Naive B cell (primary cell): ENCODE results near the gene ARHGAP25. TPM values are rescaled to one million over a fixed set of nuclear protein-coding genes. Genes with fewer than 3 reads are reported as not detected.
"Not testable (repeated sequence)": the region's sequence is repeated elsewhere in the genome, so short reads cannot be mapped to it uniquely, and the experiment has no call there.

Source experiments
- ATAC-seq, 2 donors: fragments of 150-1000 bp; cut with Tn5 transposase; 2 replicates each; pipeline ENCODE4 v1.10.0; 2021; ENCODE audit warnings: low read depth in 2 of 2, mild to moderate bottlenecking in 2 of 2, moderate library complexity in 2 of 2
- DNase-seq: peaks from one replicate; pipeline ENCODE4 v3.0.0; 2022
- H3K27ac Mint-ChIP-seq, 6 donors: one replicate each; pipeline ENCODE4 v1.8.0; 2020 to 2022; ENCODE audit warnings: mild to moderate bottlenecking in 6 of 6, mixed read lengths in 6 of 6, moderate library complexity in 5 of 6, inconsistent platforms in 2 of 6
- H3K27me3 Mint-ChIP-seq, 3 donors: one replicate each; pipeline ENCODE4 v1.8.0; 2021 to 2022; ENCODE audit warnings: mixed read lengths in 3 of 3, mild to moderate bottlenecking in 1 of 3
- H3K36me3 Mint-ChIP-seq, 2 donors: one replicate each; pipeline ENCODE4 v1.8.0; 2020 to 2022; ENCODE audit warnings: mixed read lengths in 2 of 2, inconsistent platforms in 1 of 2, mild to moderate bottlenecking in 1 of 2
- H3K4me1 Mint-ChIP-seq, 3 donors: one replicate each; pipeline ENCODE4 v1.8.0; 2020 to 2022; ENCODE audit warnings: mixed read lengths in 3 of 3, inconsistent platforms in 1 of 3, mild to moderate bottlenecking in 1 of 3, moderate library complexity in 1 of 3
- H3K4me3 Mint-ChIP-seq, 8 donors: one replicate each; pipeline ENCODE4 v1.8.0; 2020 to 2022; ENCODE audit warnings: mild to moderate bottlenecking in 8 of 8, mixed read lengths in 8 of 8, moderate library complexity in 8 of 8, inconsistent platforms in 2 of 8
- H3K9me3 Mint-ChIP-seq, 7 donors: one replicate each; pipeline ENCODE4 v1.8.0; 2020 to 2022; ENCODE audit warnings: mixed read lengths in 7 of 7, mild to moderate bottlenecking in 5 of 7, inconsistent platforms in 2 of 7, moderate library complexity in 1 of 7
- polyA plus RNA-seq, 6 donors: library from polyadenylated mRNA; unstranded; fragments of 300-500 nt; fragmentation: Illumina TruSeq; gene quantifications; one replicate each; pipeline ENCODE4 v1.2.3, GENCODE V29; 2021; ENCODE audit warnings: low read depth in 6 of 6

Gene ARHGAP25
- polyA plus RNA-seq, 6 donors from 2014 or later, result 45.1 to 164 (median 107) TPM

- Mint-ChIP-seq H3K27ac (peak overlapping the region; percentile 61 to 90 (median 88)), H3K4me3 (no peak overlapping the region), H3K27me3 (no peaks in the 10 kb centered on the region), H3K9me3 (peaks cover 0 to 5% (median 0%) of the 10 kb centered on the region in 7 donors), H3K4me1 (peaks cover 47 to 67% (median 52%) of the 10 kb centered on the region in 3 donors), H3K36me3 (peaks cover 44 to 48% of the 10 kb centered on the region in 2 donors)
- DNase-seq, result no peak
- ATAC-seq, result no peak
Measured at GRCh38 chr2:68800517-68800916, 65.9 kb downstream of the ARHGAP25 start.

GRCh38 chr2:68802161-68802560, 67.5 kb downstream of the ARHGAP25 start:
- not testable (repeated sequence) for H3K9me3 Mint-ChIP-seq, ATAC-seq, H3K27me3 Mint-ChIP-seq, H3K4me3 Mint-ChIP-seq, DNase-seq, H3K27ac Mint-ChIP-seq
- H3K36me3 Mint-ChIP-seq, result peaks cover 41 to 47% of the 10 kb centered on the region in 2 donors
- peaks cover 38 to 61% (median 40%) of the 10 kb centered on the region in 3 donors for H3K4me1 Mint-ChIP-seq

- Mint-ChIP-seq H3K4me3 (no peak overlapping the region), H3K27ac (peak overlapping the region in 3 of 6 donors; percentile 53 to 84 (median 79)), H3K4me1 (peaks cover 39 to 64% (median 44%) of the 10 kb centered on the region in 3 donors), H3K9me3 (no peaks in the 10 kb centered on the region), H3K27me3 (no peaks in the 10 kb centered on the region), H3K36me3 (peaks cover 28 to 31% of the 10 kb centered on the region in 2 donors)
- DNase-seq, result no peak
- no peak for ATAC-seq
Measured at GRCh38 chr2:68805025-68805424, 70.4 kb downstream of the ARHGAP25 start.

- Mint-ChIP-seq H3K36me3 (peaks cover 25 to 30% of the 10 kb centered on the region in 2 donors), H3K27me3 (no peaks in the 10 kb centered on the region)
Measured at GRCh38 chr2:68806511-68807109, 72.0 kb downstream of the ARHGAP25 start.

GRCh38 chr2:68807821-68808266, 73.2 kb downstream of the ARHGAP25 start:
- no peak for ATAC-seq
- Mint-ChIP-seq H3K4me3 (peak overlapping the region in 1 of 8 donors; percentile 59), H3K27me3 (no peaks in the 10 kb centered on the region), H3K36me3 (peaks cover 34 to 38% of the 10 kb centered on the region in 2 donors), H3K9me3 (no peaks in the 10 kb centered on the region), H3K4me1 (peaks cover 56 to 69% (median 59%) of the 10 kb centered on the region in 3 donors), H3K27ac (peak overlapping the region; percentile 70 to 96 (median 82))
- DNase-seq, result no peak

More at GRCh38 chr2:68806511-68807109, 72.0 kb downstream of the ARHGAP25 start:
- ATAC-seq, result no peak
- peak overlapping the region; percentile 25 to 96 (median 64) for H3K27ac Mint-ChIP-seq
- no peak overlapping the region for H3K4me3 Mint-ChIP-seq
- DNase-seq, result no peak
- H3K9me3 Mint-ChIP-seq, result no peaks in the 10 kb centered on the region
- peaks cover 44 to 61% (median 48%) of the 10 kb centered on the region in 3 donors for H3K4me1 Mint-ChIP-seq

GRCh38 chr2:68809324-68810240, 75.0 kb downstream of the ARHGAP25 start:
- Mint-ChIP-seq H3K9me3 (no peaks in the 10 kb centered on the region), H3K36me3 (peaks cover 30 to 46% of the 10 kb centered on the region in 2 donors), H3K4me3 (peak overlapping the region in 6 of 8 donors; percentile 7 to 75 (median 38)), H3K27ac (peak overlapping the region; percentile 70 to 96 (median 92)), H3K4me1 (peaks cover 57 to 65% (median 64%) of the 10 kb centered on the region in 3 donors), H3K27me3 (no peaks in the 10 kb centered on the region)
- peak; percentile 48 for DNase-seq
- ATAC-seq, result peak; percentile 92 to 96

GRCh38 chr2:68811364-68811763, 76.8 kb downstream of the ARHGAP25 start:
- ATAC-seq, result no peak
- Mint-ChIP-seq H3K27me3 (no peaks in the 10 kb centered on the region), H3K4me1 (peaks cover 54 to 57% (median 54%) of the 10 kb centered on the region in 3 donors), H3K9me3 (no peaks in the 10 kb centered on the region), H3K4me3 (no peak overlapping the region), H3K36me3 (peaks cover 22 to 40% of the 10 kb centered on the region in 2 donors), H3K27ac (peak overlapping the region; percentile 89 to 98 (median 95))
- DNase-seq, result no peak

GRCh38 chr2:68812251-68812650, 77.6 kb downstream of the ARHGAP25 start:
- Mint-ChIP-seq H3K9me3 (no peaks in the 10 kb centered on the region), H3K27ac (peak overlapping the region; percentile 53 to 95 (median 91)), H3K36me3 (peaks cover 14 to 40% of the 10 kb centered on the region in 2 donors), H3K4me3 (peak overlapping the region in 1 of 8 donors; percentile 29), H3K4me1 (peaks cover 46 to 55% (median 51%) of the 10 kb centered on the region in 3 donors), H3K27me3 (no peaks in the 10 kb centered on the region)
- no peak for ATAC-seq
- DNase-seq, result no peak

- no peak for DNase-seq
- Mint-ChIP-seq H3K36me3 (peaks cover 15 to 41% of the 10 kb centered on the region in 2 donors), H3K27me3 (no peaks in the 10 kb centered on the region), H3K27ac (peak overlapping the region in 4 of 6 donors; percentile 49 to 89 (median 74)), H3K9me3 (no peaks in the 10 kb centered on the region), H3K4me1 (peaks cover 32 to 43% (median 42%) of the 10 kb centered on the region in 3 donors), H3K4me3 (no peak overlapping the region)
- no peak for ATAC-seq
Measured at GRCh38 chr2:68813596-68813995, 79.0 kb downstream of the ARHGAP25 start.

- no peaks in the 10 kb centered on the region for H3K27me3 Mint-ChIP-seq
Measured at GRCh38 chr2:68817306-68817705, 82.7 kb downstream of the ARHGAP25 start.

GRCh38 chr2:68819556-68819955, 84.9 kb downstream of the ARHGAP25 start:
- Mint-ChIP-seq H3K27ac (peak overlapping the region in 2 of 6 donors; percentile 24 to 71), H3K9me3 (no peaks in the 10 kb centered on the region), H3K27me3 (no peaks in the 10 kb centered on the region), H3K4me3 (no peak overlapping the region), H3K4me1 (peaks cover 15 to 24% (median 17%) of the 10 kb centered on the region in 3 donors), H3K36me3 (peaks cover 16 to 46% of the 10 kb centered on the region in 2 donors)
- DNase-seq (no peak), ATAC-seq (no peak)

More at GRCh38 chr2:68817306-68817705, 82.7 kb downstream of the ARHGAP25 start:
- Mint-ChIP-seq H3K27ac (peak overlapping the region in 5 of 6 donors; percentile 72 to 96 (median 88)), H3K36me3 (peaks cover 16 to 38% of the 10 kb centered on the region in 2 donors), H3K4me1 (peaks cover 4 to 18% (median 7%) of the 10 kb centered on the region in 3 donors), H3K4me3 (no peak overlapping the region), H3K9me3 (no peaks in the 10 kb centered on the region)
- DNase-seq (no peak), ATAC-seq (no peak)

- ATAC-seq, result no peak
- H3K4me3 Mint-ChIP-seq, result peak overlapping the region in 1 of 8 donors; percentile 44
- H3K27me3 Mint-ChIP-seq, result no peaks in the 10 kb centered on the region
Measured at GRCh38 chr2:68822207-68822872, 87.7 kb downstream of the ARHGAP25 start.

More at GRCh38 chr2:68822207-68822872, 87.7 kb downstream of the ARHGAP25 start:
- no peaks in the 10 kb centered on the region for H3K9me3 Mint-ChIP-seq
- peak overlapping the region in 3 of 6 donors; percentile 25 to 86 (median 84) for H3K27ac Mint-ChIP-seq
- no peak for DNase-seq
- H3K4me1 Mint-ChIP-seq, result peaks cover 24 to 34% (median 33%) of the 10 kb centered on the region in 3 donors
- peaks cover 25 to 56% of the 10 kb centered on the region in 2 donors for H3K36me3 Mint-ChIP-seq
